OCI-LY3 (cell line): ENCODE measurements around the gene UBXN10.

Source experiments
- H2AFZ ChIP-seq: fragments of 200-600, 300-600 bp; shearing (Covaris generic); 2 replicates; pipeline ENCODE4 v1.6.0; 2014; ENCODE audit warnings: antibody characterized with exemption, low read depth, low read length
- H3K27ac ChIP-seq: fragments of 200-600, 300-600 bp; sonication (generic); 2 replicates; pipeline ENCODE4 v1.5.1; 2014; ENCODE audit warnings: mild to moderate bottlenecking, low read length, moderate library complexity, mixed read lengths
- H3K27me3 ChIP-seq: fragments of 200-600, 300-600 bp; sonication (generic); 2 replicates; pipeline ENCODE4 v1.6.1; 2014; ENCODE audit warnings: low read depth, low read length, mixed read lengths
- H3K36me3 ChIP-seq: fragments of 200-600, 300-600 bp; sonication (generic); replicated peaks from 2 replicates; pipeline ENCODE3; 2014; ENCODE audit warnings: low read depth, low read length, mixed read lengths
- H3K4me1 ChIP-seq: fragments of 300-600, 200-600 bp; sonication (generic); 2 replicates; pipeline ENCODE4 v1.6.1; 2014; ENCODE audit warnings: low read length, mixed read lengths
- H3K4me2 ChIP-seq: fragments of 200-600, 300-600 bp; sonication (generic); 2 replicates; pipeline ENCODE4 v1.6.1; 2014; ENCODE audit warnings: low read length, mixed read lengths
- H3K4me3 ChIP-seq: fragments of 300-600, 200-600 bp; sonication (generic); 2 replicates; pipeline ENCODE4 v1.5.1; 2014; ENCODE audit warnings: antibody characterized with exemption, mild to moderate bottlenecking, low read length, moderate library complexity
- H3K79me2 ChIP-seq: fragments of 300-600, 200-600 bp; shearing (Covaris generic); 2 replicates; pipeline ENCODE4 v1.6.1; 2014; ENCODE audit warnings: mild to moderate bottlenecking, low read length, mixed read lengths
- H3K9ac ChIP-seq: fragments of 300-600, 200-600 bp; shearing (Covaris generic); 2 replicates; pipeline ENCODE4 v1.6.0; 2014; ENCODE audit warnings: mild to moderate bottlenecking, low read length, moderate library complexity
- H3K9me3 ChIP-seq: fragments of 200-600, 300-600 bp; shearing (Covaris generic); 2 replicates; pipeline ENCODE4 v1.6.1; 2014; ENCODE audit warnings: low read length, mixed read lengths; ENCODE audit not compliant: insufficient read depth
- H4K20me1 ChIP-seq: fragments of 200-600, 300-600 bp; sonication (generic); 2 replicates; pipeline ENCODE4 v1.6.1; 2016; ENCODE audit warnings: low read length, mixed read lengths; ENCODE audit not compliant: insufficient read depth
- EZH2phosphoT487 ChIP-seq: fragments of 200-600 bp; shearing (Covaris generic); IDR thresholded peaks from 2 replicates; pipeline ENCODE4 v1.6.1; 2018; ENCODE audit warnings: antibody characterized with exemption, mixed run types, low read depth
- TF ChIP-seq, protein P1 (sequence below): fragments of 200-600, 300-600 bp; sonication (generic); IDR thresholded peaks from 2 replicates; pipeline ENCODE4 v1.5.1; 2014; ENCODE audit warnings: antibody characterized with exemption, low read length, low read depth

Gene UBXN10

DNA sequence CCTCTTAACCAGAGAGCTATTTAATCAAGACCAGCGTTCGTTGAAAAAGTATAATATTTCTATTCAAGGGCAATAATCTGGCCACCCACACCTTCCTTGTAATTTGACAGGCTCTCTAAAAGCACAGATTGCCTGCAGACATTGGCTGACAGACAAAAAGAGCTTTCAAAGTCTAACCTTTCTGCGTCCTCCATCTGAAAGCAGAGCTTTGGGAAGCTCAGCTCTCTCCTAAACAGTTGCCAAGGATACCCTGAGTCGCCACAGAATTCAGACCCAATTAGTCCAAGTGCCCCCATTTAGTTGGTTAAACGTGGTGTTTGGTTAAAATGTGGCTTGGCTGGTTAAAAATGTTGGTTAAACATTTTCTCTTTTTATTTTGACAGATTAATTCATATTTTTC is 34.1 kb downstream of the UBXN10 start:
- Histone ChIP-seq H3K27me3 (peaks cover 17% of the 10 kb centered on the region; the same call in 1 of the 2 replicates), H3K4me2 (no peak overlapping the region), H3K4me3 (no peak overlapping the region), H3K4me1 (no peaks in the 10 kb centered on the region), H3K9ac (no peak overlapping the region), H3K27ac (no peak overlapping the region), H2AFZ (no peak overlapping the region), H4K20me1 (no peaks in the 10 kb centered on the region), H3K36me3 (no peaks in the 10 kb centered on the region), H3K9me3 (no peaks in the 10 kb centered on the region), H3K79me2 (no peaks in the 10 kb centered on the region)
- TF ChIP-seq, protein P1, sequence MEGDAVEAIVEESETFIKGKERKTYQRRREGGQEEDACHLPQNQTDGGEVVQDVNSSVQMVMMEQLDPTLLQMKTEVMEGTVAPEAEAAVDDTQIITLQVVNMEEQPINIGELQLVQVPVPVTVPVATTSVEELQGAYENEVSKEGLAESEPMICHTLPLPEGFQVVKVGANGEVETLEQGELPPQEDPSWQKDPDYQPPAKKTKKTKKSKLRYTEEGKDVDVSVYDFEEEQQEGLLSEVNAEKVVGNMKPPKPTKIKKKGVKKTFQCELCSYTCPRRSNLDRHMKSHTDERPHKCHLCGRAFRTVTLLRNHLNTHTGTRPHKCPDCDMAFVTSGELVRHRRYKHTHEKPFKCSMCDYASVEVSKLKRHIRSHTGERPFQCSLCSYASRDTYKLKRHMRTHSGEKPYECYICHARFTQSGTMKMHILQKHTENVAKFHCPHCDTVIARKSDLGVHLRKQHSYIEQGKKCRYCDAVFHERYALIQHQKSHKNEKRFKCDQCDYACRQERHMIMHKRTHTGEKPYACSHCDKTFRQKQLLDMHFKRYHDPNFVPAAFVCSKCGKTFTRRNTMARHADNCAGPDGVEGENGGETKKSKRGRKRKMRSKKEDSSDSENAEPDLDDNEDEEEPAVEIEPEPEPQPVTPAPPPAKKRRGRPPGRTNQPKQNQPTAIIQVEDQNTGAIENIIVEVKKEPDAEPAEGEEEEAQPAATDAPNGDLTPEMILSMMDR, result no peak
- no peak for TF ChIP-seq EZH2phosphoT487

DNA sequence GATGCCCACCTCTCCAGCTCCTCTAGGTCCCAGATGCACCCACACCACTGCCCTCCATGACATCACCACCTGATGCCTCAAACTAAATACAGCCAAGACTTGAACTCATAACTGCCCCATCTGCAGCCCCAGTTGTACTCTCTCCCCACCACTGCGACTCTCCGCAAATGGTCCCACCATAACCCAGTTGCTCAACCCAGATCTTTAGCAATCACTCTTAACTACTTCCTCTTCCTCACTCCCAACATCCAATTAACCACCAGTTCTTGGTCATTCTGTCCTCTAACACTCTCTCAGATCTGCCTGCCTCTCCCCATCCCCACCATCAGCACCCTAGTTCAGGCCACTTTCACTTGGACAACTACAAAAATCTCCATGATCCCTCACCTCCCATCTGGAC is 37.2 kb downstream of the UBXN10 start:
- Histone ChIP-seq H3K4me1 (no peaks in the 10 kb centered on the region), H3K27ac (no peak overlapping the region), H3K9ac (no peak overlapping the region), H2AFZ (no peak overlapping the region), H3K4me2 (no peak overlapping the region), H3K9me3 (no peaks in the 10 kb centered on the region), H3K4me3 (no peak overlapping the region), H3K36me3 (no peaks in the 10 kb centered on the region), H3K27me3 (peaks cover 3% of the 10 kb centered on the region; the same call in 1 of the 2 replicates), H3K79me2 (no peaks in the 10 kb centered on the region), H4K20me1 (no peaks in the 10 kb centered on the region)
- TF ChIP-seq EZH2phosphoT487, result no peak
- TF ChIP-seq, protein P1, result no peak

DNA sequence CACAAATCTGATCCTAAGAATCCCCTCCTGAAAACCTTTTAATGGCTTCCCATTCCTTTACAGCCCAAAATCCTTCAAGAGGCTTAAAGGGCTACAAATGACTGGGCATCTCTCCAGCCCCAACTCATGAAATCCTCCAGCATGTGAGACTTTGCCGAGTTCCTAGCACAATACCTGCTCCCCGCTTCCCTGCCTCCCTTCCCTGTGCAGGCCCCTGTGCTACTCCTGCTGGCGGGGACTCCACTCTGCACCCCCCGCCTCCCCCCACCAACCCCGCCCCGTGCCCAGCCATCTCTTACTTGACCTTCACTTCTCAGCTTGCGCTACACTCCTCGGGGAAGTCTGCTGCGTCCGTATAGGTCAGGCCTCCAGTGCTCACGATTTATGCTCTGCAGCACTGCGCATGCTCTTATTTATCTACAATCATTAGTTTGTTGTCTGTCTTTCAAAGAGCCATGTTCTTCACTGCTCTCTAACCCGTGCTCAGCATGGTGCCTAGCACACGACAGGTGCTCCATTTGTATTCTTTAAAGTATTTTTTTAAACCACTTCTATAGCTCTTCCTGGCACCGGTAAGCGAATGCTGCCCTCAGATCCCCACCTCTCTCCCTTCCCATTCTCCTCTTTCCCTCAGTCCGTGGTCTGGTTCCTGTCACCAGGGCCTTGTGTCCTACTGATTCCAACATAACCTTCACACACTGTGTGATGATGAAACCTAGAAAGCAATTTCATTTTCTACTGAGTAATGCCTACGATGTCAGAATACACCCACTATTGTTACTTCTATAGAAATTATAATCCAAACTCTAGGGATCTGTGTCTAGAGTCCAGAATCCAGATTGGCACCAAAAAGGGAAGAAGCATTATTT is 37.9 kb downstream of the UBXN10 start:
- no peaks in the 10 kb centered on the region for H3K79me2 ChIP-seq
- H2AFZ ChIP-seq, result no peak overlapping the region
- H3K27me3 ChIP-seq, result peaks cover 3% of the 10 kb centered on the region; the same call in 1 of the 2 replicates
- no peak overlapping the region for H3K9ac ChIP-seq
- no peaks in the 10 kb centered on the region for H3K4me1 ChIP-seq
- H3K4me3 ChIP-seq, result no peak overlapping the region
- no peaks in the 10 kb centered on the region for H4K20me1 ChIP-seq
- no peak for TF ChIP-seq EZH2phosphoT487
- TF ChIP-seq, protein P1, result no peak
- H3K27ac ChIP-seq, result no peak overlapping the region
- H3K9me3 ChIP-seq, result no peaks in the 10 kb centered on the region
- H3K4me2 ChIP-seq, result no peak overlapping the region
- no peaks in the 10 kb centered on the region for H3K36me3 ChIP-seq

DNA sequence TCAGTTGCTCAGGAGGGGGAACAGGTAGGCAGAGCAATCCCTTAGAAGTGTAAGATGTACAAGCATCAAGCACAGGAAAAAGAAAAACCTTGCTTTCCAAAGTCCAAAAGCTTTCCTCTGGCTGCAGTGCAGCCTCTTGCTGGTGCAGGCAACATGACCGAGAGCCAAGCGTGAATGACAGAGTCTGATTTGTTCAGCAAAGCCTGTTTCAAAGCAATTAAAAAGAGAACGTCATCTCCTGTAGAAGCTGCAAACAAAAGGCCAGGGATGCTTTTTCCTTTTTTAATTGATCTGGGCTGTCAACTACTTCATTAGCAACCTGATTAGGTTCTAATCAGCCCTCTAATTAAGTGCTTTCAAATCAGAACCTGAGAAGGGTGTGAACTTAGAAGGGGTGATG is 38.6 kb downstream of the UBXN10 start:
- no peak overlapping the region for H3K4me3 ChIP-seq
- H3K9me3 ChIP-seq, result no peaks in the 10 kb centered on the region
- no peaks in the 10 kb centered on the region for H3K4me1 ChIP-seq
- H3K36me3 ChIP-seq, result no peaks in the 10 kb centered on the region
- H4K20me1 ChIP-seq, result no peaks in the 10 kb centered on the region
- no peak overlapping the region for H2AFZ ChIP-seq
- no peak overlapping the region for H3K27ac ChIP-seq
- no peak overlapping the region for H3K9ac ChIP-seq
- peaks cover 3% of the 10 kb centered on the region; the same call in 1 of the 2 replicates for H3K27me3 ChIP-seq
- no peak for TF ChIP-seq EZH2phosphoT487
- TF ChIP-seq, protein P1, result no peak
- no peaks in the 10 kb centered on the region for H3K79me2 ChIP-seq
- no peak overlapping the region for H3K4me2 ChIP-seq
